ENCODE data around the gene NCBP2L.

The NCBP2L gene

GRCh38 chrX:107777536-107777832, at the start of gene NCBP2L:
NCBP2L (plus strand) TSS chrX:107777733; CDS start chrX:107794221, 16,488 bp downstream.
- DNase-seq, result no peak

GRCh38 chrX:107728371-107729099, 49.0 kb upstream of the NCBP2L start:
- no peak for DNase-seq

- DNase-seq, result no peak
Observed at GRCh38 chrX:107729558-107730297, 47.8 kb upstream of the NCBP2L start.

- DNase-seq, result no peak
Observed at GRCh38 chrX:107730298-107730655, 47.3 kb upstream of the NCBP2L start.

- no peak for DNase-seq
Observed at GRCh38 chrX:107730991-107731766, 46.4 kb upstream of the NCBP2L start.

GRCh38 chrX:107731831-107732502, 45.6 kb upstream of the NCBP2L start:
- DNase-seq, result no peak

GRCh38 chrX:107733686-107734085, 43.8 kb upstream of the NCBP2L start:
- DNase-seq, result no peak

GRCh38 chrX:107734646-107735045, 42.9 kb upstream of the NCBP2L start:
- no peak for DNase-seq

- no peak for DNase-seq
Observed at GRCh38 chrX:107736781-107737531, 40.6 kb upstream of the NCBP2L start.

GRCh38 chrX:107738272-107738671, 39.3 kb upstream of the NCBP2L start:
- DNase-seq, result no peak

GRCh38 chrX:107738768-107739167, 38.8 kb upstream of the NCBP2L start:
- DNase-seq, result no peak

- DNase-seq, result no peak
Observed at GRCh38 chrX:107739541-107739940, 38.0 kb upstream of the NCBP2L start.

GRCh38 chrX:107741404-107741790, 36.1 kb upstream of the NCBP2L start:
- no peak for DNase-seq

GRCh38 chrX:107742700-107743191, 34.8 kb upstream of the NCBP2L start:
- no peak for DNase-seq

GRCh38 chrX:107743995-107744394, 33.5 kb upstream of the NCBP2L start:
- DNase-seq, result no peak

GRCh38 chrX:107744868-107745267, 32.7 kb upstream of the NCBP2L start:
- no peak for DNase-seq

GRCh38 chrX:107747596-107748161, 29.9 kb upstream of the NCBP2L start:
- no peak for DNase-seq

GRCh38 chrX:107748506-107748905, 29.0 kb upstream of the NCBP2L start:
- DNase-seq, result no peak

GRCh38 chrX:107750263-107750662, 27.3 kb upstream of the NCBP2L start:
- DNase-seq, result no peak

- DNase-seq, result no peak
Observed at GRCh38 chrX:107750861-107751445, 26.6 kb upstream of the NCBP2L start.

GRCh38 chrX:107752043-107752442, 25.5 kb upstream of the NCBP2L start:
- no peak for DNase-seq

- no peak for DNase-seq
Observed at GRCh38 chrX:107752714-107753113, 24.8 kb upstream of the NCBP2L start.

All from activated CD4-positive, CD25-positive, alpha-beta regulatory T cell treated with anti-CD3 and anti-CD28 coated beads, Interleukin-2, amount 50 U/mL, for 72 hours (primary cell).